Measurements from ENCODE around the gene GATA3. TPM values are rescaled to one million over a fixed set of nuclear protein-coding genes. Genes with fewer than 3 reads are reported as not detected.

GATA3 gene
- total and polyA plus RNA-seq, 2 experiments from 2014 or later = 2.4 to 15.4 TPM

DNA sequence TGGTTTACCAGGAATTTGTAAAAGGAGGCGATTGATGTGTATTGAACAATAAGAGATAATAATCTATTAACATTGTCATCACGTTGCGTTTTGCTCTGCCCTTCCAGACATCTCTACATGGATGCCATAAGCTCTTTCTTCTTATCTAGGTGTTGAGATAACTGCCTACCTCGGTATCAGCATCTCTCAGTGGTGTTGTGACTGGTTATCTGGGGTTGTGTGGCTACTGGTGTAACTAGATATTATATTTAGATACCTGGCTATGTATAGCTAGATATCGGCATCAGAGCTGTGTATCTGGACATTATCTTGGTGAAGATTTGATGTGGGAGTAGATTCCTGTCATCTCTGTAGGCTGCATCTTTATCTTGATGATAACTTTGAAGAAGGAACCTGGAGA, 17.2 kb downstream of the GATA3 start:
- Histone ChIP-seq H4K20me1 (ENCODE audit: insufficient read depth, poor library complexity, severe bottlenecking) (no peaks in the 10 kb centered on the region), H3K4me3 (no peak overlapping the region), H3K9me2 (replicated peaks; ENCODE audit: insufficient read depth) (no peaks in the 10 kb centered on the region), H3K27ac (no peak overlapping the region), H3K79me2 (no peaks in the 10 kb centered on the region), H3K27me3 (no peaks in the 10 kb centered on the region), H3K36me3 (replicated peaks; ENCODE audit: insufficient read depth, low read depth) (no peaks in the 10 kb centered on the region), H3K4me1 (ENCODE audit: insufficient read depth) (no peaks in the 10 kb centered on the region), H2AFZ (no peak overlapping the region), H3K9me3 (ENCODE audit: low read depth) (no peaks in the 10 kb centered on the region), H3K4me2 (no peak overlapping the region)
- TF ChIP-seq CTCF (IDR thresholded peaks at IDR 0.05; ENCODE audit: poor library complexity) (no peak), EZH2phosphoT487 (IDR thresholded peaks at IDR 0.05; ENCODE audit: low read depth, severe bottlenecking, unreplicated experiment) (no peak), EZH2 (IDR thresholded peaks at IDR 0.05; ENCODE audit: borderline replicate concordance) (no peak)
- no peak for DNase-seq (ENCODE audit: low spot score)
- WGBS (ENCODE audit: low lambda C conversion rate, missing lambda C conversion rate) = 60% methylated on average over 5 of the region's 5 CpGs

GRCh38 chr10:8072211-8072610, 17.7 kb downstream of the GATA3 start:
- Histone ChIP-seq H3K4me3 (no peak overlapping the region), H3K79me2 (no peaks in the 10 kb centered on the region), H3K4me2 (no peak overlapping the region), H3K27me3 (no peaks in the 10 kb centered on the region), H3K27ac (no peak overlapping the region), H2AFZ (no peak overlapping the region), H4K20me1 (ENCODE audit: insufficient read depth, poor library complexity, severe bottlenecking) (no peaks in the 10 kb centered on the region), H3K9me2 (replicated peaks; ENCODE audit: insufficient read depth) (no peaks in the 10 kb centered on the region), H3K9me3 (ENCODE audit: low read depth) (no peaks in the 10 kb centered on the region), H3K4me1 (ENCODE audit: insufficient read depth) (no peaks in the 10 kb centered on the region), H3K36me3 (replicated peaks; ENCODE audit: insufficient read depth, low read depth) (no peaks in the 10 kb centered on the region)
- TF ChIP-seq CTCF (IDR thresholded peaks at IDR 0.05; ENCODE audit: poor library complexity) (no peak), EZH2phosphoT487 (IDR thresholded peaks at IDR 0.05; ENCODE audit: low read depth, severe bottlenecking, unreplicated experiment) (no peak), EZH2 (IDR thresholded peaks at IDR 0.05; ENCODE audit: borderline replicate concordance) (no peak)
- DNase-seq (ENCODE audit: low spot score) = no peak
- 70% methylated on average over 4 of the region's 4 CpGs for WGBS (ENCODE audit: low lambda C conversion rate, missing lambda C conversion rate)

- Histone ChIP-seq H3K79me2 (no peaks in the 10 kb centered on the region), H3K27me3 (no peaks in the 10 kb centered on the region), H3K4me3 (no peak overlapping the region), H3K4me2 (no peak overlapping the region), H2AFZ (no peak overlapping the region), H4K20me1 (ENCODE audit: insufficient read depth, poor library complexity, severe bottlenecking) (no peaks in the 10 kb centered on the region), H3K36me3 (replicated peaks; ENCODE audit: insufficient read depth, low read depth) (no peaks in the 10 kb centered on the region), H3K9me3 (ENCODE audit: low read depth) (no peaks in the 10 kb centered on the region), H3K27ac (no peak overlapping the region), H3K9me2 (replicated peaks; ENCODE audit: insufficient read depth) (no peaks in the 10 kb centered on the region), H3K4me1 (ENCODE audit: insufficient read depth) (no peaks in the 10 kb centered on the region)
- TF ChIP-seq EZH2phosphoT487 (IDR thresholded peaks at IDR 0.05; ENCODE audit: low read depth, severe bottlenecking, unreplicated experiment) = no peak
- no peak for TF ChIP-seq CTCF (IDR thresholded peaks at IDR 0.05; ENCODE audit: poor library complexity)
- no peak for TF ChIP-seq EZH2 (IDR thresholded peaks at IDR 0.05; ENCODE audit: borderline replicate concordance)
- WGBS (ENCODE audit: low lambda C conversion rate, missing lambda C conversion rate) = 87% methylated on average over 15 of the region's 15 CpGs
- DNase-seq (ENCODE audit: low spot score) = no peak
Observed at GRCh38 chr10:8073691-8074416, 19.4 kb downstream of the GATA3 start.

All from hepatocyte (in vitro differentiated cells).